Ascending aorta (tissue), 2 donors: Measurements from ENCODE around the gene CLIP2. TPM values are rescaled to one million over a fixed set of nuclear protein-coding genes. Genes with fewer than 3 reads are reported as not detected.

Experiments used
- DNase-seq, 2 donors: peaks; one replicate each; pipeline ENCODE4 v3.0.0-alpha.2; 2019; ENCODE audit warnings: low spot score in 2 of 2
- H3K27ac ChIP-seq, 2 donors: fragments of 200-600 bp; sonication (generic); one replicate each; pipeline ENCODE4 v1.5.1; 2016 to 2017; ENCODE audit warnings: mild to moderate bottlenecking in 1 of 2
- H3K27me3 ChIP-seq: fragments of 200-600 bp; sonication (generic); one replicate; pipeline ENCODE4 v1.5.1; 2017
- H3K36me3 ChIP-seq, 2 donors: fragments of 200-600 bp; sonication (generic); one replicate each; pipeline ENCODE4 v1.5.1; 2016
- H3K4me1 ChIP-seq, 2 donors: fragments of 200-600 bp; sonication (generic); one replicate each; pipeline ENCODE4 v1.5.1; 2016 to 2017; ENCODE audit warnings: mild to moderate bottlenecking in 1 of 2
- H3K4me3 ChIP-seq, 2 donors: fragments of 200-600 bp; sonication (generic); one replicate each; pipeline ENCODE4 v1.5.1; 2016 to 2017; ENCODE audit warnings: mild to moderate bottlenecking in 1 of 2
- H3K9me3 ChIP-seq, 2 donors: fragments of 200-600 bp; sonication (generic); one replicate each; pipeline ENCODE4 v1.5.1; 2016
- intact Hi-C: fragments of 100-400 bp; cut with DNase I; formaldehyde crosslinking; loops from one replicate; pipeline ENCODE4 v1.15.1; 2023
- total RNA-seq: library from RNA; depleted of rRNA; stranded (reverse); fragments of >200 nt; gene quantifications from one replicate; pipeline ENCODE4 v1.1.0, GENCODE V29; 2016
- TF ChIP-seq, protein P1 (sequence below), 3 experiments: fragments of 200-600 bp in 2 of 3; fragments of 450-650 bp in 1 of 3; sonication (generic) in 2 of 3; IDR thresholded peaks; one replicate each; pipeline ENCODE4 v1.5.1; 2016 to 2019; ENCODE audit warnings: antibody characterized with exemption in 3 of 3, mild to moderate bottlenecking in 1 of 3, moderate library complexity in 1 of 3

CLIP2 gene
- total RNA-seq, 1 donor from 2014 or later = 50.2 TPM

GRCh38 chr7:74297516-74298233 is 8.5 kb downstream of the CLIP2 start:
- no peak overlapping the region for H3K27ac ChIP-seq
- peaks cover 5 to 31% of the 10 kb centered on the region in 2 donors for H3K4me1 ChIP-seq
- DNase-seq = no peak
- H3K36me3 ChIP-seq = no peaks in the 10 kb centered on the region
- H3K27me3 ChIP-seq = no peaks in the 10 kb centered on the region
- H3K9me3 ChIP-seq = no peaks in the 10 kb centered on the region
- intact Hi-C loops = no loop called here
- no peak overlapping the region for H3K4me3 ChIP-seq
- TF ChIP-seq, protein P1, sequence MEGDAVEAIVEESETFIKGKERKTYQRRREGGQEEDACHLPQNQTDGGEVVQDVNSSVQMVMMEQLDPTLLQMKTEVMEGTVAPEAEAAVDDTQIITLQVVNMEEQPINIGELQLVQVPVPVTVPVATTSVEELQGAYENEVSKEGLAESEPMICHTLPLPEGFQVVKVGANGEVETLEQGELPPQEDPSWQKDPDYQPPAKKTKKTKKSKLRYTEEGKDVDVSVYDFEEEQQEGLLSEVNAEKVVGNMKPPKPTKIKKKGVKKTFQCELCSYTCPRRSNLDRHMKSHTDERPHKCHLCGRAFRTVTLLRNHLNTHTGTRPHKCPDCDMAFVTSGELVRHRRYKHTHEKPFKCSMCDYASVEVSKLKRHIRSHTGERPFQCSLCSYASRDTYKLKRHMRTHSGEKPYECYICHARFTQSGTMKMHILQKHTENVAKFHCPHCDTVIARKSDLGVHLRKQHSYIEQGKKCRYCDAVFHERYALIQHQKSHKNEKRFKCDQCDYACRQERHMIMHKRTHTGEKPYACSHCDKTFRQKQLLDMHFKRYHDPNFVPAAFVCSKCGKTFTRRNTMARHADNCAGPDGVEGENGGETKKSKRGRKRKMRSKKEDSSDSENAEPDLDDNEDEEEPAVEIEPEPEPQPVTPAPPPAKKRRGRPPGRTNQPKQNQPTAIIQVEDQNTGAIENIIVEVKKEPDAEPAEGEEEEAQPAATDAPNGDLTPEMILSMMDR (IDR thresholded peaks at IDR 0.05) = no peak

- Histone ChIP-seq H3K27me3 (no peaks in the 10 kb centered on the region), H3K4me3 (no peak overlapping the region), H3K27ac (peak overlapping the region in 1 of 2 donors; percentile 37), H3K4me1 (peaks cover 0 to 25% of the 10 kb centered on the region in 2 donors), H3K9me3 (no peaks in the 10 kb centered on the region), H3K36me3 (no peaks in the 10 kb centered on the region)
- TF ChIP-seq, protein P1 (IDR thresholded peaks at IDR 0.05) = no peak
- no peak for DNase-seq
- intact Hi-C loops = no loop called here
Measured at GRCh38 chr7:74299401-74299800, 10.2 kb downstream of the CLIP2 start.

- Histone ChIP-seq H3K27me3 (no peaks in the 10 kb centered on the region), H3K4me3 (no peak overlapping the region), H3K36me3 (no peaks in the 10 kb centered on the region), H3K4me1 (peaks cover 0 to 18% of the 10 kb centered on the region in 2 donors), H3K27ac (no peak overlapping the region), H3K9me3 (no peaks in the 10 kb centered on the region)
- TF ChIP-seq, protein P1 (IDR thresholded peaks at IDR 0.05) = no peak
- intact Hi-C loops = no loop called here
- no peak for DNase-seq
Measured at GRCh38 chr7:74300926-74301325, 11.7 kb downstream of the CLIP2 start.

DNA sequence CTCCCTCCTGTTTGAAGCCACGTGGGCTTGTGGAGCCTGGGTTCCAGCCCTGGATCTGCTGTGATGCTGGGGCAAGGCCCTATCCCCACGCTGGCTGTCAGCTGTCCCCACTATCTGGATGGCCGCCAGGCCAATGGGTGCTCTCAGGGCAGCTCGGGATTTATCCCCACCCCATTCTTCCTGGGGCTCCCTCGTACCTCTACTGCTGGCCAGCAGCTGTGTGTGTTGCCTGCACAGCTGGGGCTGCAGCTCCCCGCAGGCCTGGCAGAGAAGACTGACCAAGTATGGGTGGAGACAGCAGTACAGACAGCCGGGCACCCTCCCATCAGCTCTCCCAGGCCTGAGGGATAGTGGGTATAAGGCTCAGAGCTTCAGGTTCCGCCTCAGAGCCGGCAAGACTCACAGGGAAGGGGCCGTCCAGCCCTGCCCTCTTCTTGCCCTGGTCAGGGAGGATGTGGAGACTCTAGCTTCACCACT is 13.6 kb downstream of the CLIP2 start:
- intact Hi-C loops = no loop called here
- no peak for DNase-seq
- no peaks in the 10 kb centered on the region for H3K9me3 ChIP-seq
- TF ChIP-seq, protein P1 (IDR thresholded peaks at IDR 0.05) = no peak
- H3K4me3 ChIP-seq = no peak overlapping the region
- H3K27ac ChIP-seq = peak overlapping the region; percentile 43 to 71
- H3K4me1 ChIP-seq = peaks cover 9 to 36% of the 10 kb centered on the region in 2 donors
- no peaks in the 10 kb centered on the region for H3K27me3 ChIP-seq
- H3K36me3 ChIP-seq = no peaks in the 10 kb centered on the region

DNA sequence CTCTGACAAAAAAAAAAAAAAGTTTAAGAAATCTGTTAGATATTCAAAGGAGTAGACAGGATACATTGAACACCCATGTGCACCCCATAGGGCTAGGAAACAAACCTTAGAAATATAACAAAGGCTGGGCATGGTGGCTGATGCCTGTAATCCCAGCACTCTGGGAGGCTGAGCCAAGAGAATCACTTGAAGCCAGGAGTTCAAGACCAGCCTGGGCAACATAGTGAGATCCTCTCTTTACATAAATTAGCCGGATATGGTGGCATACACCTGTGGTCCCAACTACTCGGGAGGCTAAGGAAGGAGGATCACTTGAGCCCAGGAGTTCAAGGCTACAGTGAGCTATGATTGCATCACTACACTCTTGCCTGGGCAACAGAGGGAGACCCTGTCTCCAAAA is 15.3 kb downstream of the CLIP2 start:
- Histone ChIP-seq H3K27me3 (no peaks in the 10 kb centered on the region), H3K27ac (no peak overlapping the region), H3K4me3 (no peak overlapping the region), H3K4me1 (peaks cover 13 to 28% of the 10 kb centered on the region in 2 donors), H3K36me3 (no peaks in the 10 kb centered on the region), H3K9me3 (no peaks in the 10 kb centered on the region)
- TF ChIP-seq, protein P1 (IDR thresholded peaks at IDR 0.05) = no peak
- no peak for DNase-seq
- intact Hi-C loops = no loop called here
